ENCODE data around the gene ATXN7L2.

Gene ATXN7L2

DNA sequence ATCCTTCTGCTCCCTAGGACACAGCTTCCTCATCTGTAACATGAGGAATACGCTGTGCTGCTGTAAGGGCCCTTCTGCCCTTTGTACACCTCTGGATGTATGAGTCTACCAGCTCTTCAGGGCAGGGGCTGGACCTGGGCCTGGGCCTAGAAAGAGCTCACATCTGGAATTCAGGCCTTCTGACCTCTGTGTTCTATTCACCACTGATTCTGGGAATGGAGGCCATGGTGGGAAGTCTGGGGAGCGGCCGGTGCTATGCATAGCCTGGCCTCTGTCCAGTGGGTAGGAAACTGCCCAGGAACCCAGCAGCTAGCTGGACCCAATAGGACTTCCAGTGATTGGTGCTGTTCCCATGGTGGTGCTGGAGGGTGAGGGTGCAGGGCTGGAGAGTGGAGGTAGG, 45.0 kb downstream of the ATXN7L2 start:
- no peak for DNase-seq

DNA sequence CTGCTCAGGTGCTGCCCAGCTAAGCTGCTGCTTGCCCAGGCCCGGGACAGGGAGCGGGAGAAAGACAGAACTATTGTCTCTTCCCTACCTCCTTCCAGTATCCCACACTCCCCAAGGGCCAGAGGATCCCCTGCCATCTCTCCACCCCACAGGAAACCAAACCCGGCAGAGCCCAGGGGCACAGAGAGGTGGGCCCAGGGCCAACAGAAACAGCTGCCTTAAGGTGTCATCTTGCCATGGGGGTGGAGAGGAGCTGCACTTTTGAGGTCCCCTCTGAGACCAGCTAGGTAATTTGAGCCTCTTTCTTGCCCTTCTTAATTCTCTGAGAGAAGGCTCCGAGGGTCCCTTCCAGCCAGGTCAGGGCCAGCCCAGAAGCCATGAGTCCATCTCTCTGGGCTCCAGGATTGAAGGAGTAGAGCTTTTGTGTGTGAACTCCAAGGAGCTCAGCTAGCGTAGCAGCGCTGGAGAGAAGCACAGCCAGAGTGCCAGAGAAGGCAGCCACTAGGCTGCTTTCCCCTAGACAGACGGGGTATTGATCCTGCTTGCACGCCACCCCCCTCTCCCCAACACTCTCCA, 46.3 kb downstream of the ATXN7L2 start:
- DNase-seq = no peak

DNA sequence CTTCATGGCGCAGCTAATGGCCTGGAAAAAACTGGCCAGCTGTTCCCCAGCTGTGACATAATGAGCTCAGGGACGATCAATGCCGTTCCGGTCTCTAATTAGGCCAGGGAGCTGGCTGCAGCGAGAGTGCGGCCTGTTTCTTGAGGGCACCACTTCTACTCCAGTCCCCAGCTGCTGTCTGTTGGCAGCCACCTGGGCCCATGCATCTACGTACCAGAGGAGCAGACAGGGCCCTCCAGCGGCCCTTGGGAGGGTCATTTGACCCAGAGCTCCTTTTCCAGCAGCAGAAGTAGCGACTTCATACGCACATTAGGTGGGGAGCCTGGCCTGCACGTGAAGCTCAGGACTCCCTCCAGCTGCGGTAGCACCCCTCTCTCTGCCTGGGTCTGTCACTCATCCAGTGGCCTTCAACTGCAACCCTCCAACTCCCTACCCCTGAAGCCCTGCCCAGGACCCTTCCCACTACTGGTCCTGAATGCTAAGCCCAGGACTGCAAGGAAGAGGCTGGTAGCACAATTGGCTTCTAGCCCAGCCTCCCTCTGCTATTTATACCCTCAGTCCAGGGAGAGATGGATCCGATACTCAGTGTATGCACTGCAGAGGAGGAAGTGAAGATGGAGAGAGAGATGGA, 46.9 kb downstream of the ATXN7L2 start:
- no peak for DNase-seq

GRCh38 chr1:109531380-109531779, 47.7 kb downstream of the ATXN7L2 start:
- DNase-seq = no peak

DNA sequence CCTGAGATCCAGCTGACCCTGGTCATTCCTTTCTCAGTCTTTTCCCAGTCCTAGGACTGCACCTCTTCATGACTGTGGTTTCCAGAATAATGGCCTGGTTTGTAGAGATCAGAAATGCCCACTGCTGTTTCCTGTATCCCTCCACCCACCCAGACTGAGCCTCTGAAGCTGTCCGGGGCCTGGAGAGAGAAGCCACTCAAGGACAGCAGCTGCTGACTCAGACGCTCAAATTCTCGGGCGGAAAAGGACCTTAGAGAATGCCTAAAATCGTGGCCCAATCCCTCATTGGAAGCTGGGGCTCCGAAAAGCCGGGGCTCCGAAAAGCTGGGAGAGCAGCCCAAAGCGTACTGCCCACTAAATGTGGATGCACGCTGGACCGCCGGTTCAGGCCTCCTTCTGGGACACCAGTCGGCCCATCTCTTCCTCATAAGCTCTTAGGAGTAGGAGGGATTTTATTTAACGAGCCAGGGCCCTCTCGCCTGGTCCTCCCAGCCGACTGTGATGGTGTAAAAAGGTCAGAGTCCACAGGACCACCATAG, 48.2 kb downstream of the ATXN7L2 start:
- DNase-seq = no peak

DNA sequence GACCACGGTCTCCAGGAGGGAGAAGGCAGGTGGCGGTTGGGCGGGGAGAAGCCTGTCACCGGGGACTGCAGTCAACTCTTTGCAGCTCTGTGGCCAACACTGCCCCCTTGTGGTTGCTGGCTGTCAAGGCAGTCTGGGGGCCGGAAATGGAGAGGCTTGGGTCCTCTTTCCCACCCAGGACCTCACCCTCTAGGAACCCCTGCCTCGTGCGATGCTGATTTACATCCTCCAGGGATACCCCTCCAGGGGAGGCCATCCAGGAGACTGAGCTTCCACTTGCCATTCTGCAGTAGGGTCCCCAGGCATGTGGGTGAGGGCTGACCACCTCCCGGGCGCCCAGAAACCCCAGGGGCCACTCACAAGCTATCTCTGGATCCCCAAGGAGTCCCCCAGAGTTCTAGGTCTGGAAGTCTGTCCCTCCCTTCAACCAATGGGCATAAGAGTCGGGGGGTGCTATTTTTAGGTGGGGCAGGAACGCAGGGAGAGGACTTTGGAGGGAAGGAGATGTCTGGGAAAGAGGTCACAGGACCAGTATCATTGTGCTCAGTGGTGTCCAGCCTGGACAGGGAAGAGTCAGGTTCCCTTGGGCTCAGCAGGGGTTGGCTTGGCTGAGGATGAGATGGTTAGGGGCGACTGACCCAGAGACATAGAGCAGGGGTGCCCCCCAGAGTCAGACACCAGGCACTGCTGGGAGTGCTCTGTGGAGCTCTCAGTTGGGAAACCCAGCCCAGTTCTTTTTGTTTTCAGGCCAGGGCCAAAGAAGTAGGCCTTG, 48.8 kb downstream of the ATXN7L2 start:
- DNase-seq = peak; percentile 77

DNA sequence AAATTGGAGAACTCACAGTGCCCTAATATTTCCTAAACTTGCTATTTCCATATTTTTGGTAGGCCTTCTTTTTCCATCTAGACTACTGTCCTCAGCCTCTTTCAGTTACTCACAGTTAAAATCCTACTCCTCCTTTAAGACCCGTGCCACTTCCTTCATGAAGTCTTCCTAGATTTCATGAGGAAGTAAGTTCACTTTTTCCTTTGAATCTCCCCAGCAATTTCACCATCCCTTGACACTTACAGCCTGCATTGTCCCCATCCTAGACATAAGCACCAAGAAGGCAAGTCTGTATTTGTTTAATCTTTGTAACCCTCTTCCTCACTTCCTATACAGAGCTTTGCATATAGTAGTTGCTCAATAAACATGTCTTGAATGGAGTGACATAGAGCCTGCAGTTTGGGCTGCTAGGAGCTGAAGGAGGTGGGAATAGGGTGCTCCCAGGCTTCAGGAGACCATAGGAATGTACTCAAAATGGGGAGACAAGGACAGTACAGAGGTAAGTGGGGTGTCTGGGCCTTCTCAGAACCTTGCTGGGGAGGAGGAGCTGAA, 50.7 kb downstream of the ATXN7L2 start:
- no peak for DNase-seq

- DNase-seq = no peak
Measured at GRCh38 chr1:109535481-109535880, 51.8 kb downstream of the ATXN7L2 start.

DNA sequence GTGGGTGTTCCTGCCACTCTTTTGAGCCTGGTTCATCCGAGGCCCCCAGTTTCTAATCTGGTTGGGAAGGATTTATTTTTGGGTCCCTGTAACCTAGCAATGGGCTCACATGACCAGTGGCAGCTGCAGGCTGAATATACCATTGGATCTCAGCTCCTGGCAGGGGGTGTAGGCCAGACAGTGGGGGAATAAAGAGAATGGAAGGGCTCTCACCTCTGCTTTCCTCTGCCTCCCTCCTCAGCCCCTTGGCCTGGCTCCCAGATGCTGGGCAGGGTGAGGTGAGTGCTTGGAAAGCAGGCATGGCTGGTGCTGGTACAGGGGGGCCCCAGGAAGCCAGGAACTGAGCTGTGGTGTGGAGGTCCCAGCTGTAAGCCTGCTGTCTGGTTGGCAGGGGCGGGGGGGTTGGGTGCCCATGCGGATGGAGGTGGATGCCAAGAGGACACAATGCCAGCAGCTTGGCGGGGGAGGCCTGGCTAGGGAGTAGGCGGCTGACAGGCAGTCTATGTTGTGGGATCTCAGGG, 52.3 kb downstream of the ATXN7L2 start:
- no peak for DNase-seq

- DNase-seq = no peak
Measured at GRCh38 chr1:109537450-109538178, 53.9 kb downstream of the ATXN7L2 start.

- DNase-seq = no peak
Measured at GRCh38 chr1:109538827-109539555, 55.3 kb downstream of the ATXN7L2 start.

DNA sequence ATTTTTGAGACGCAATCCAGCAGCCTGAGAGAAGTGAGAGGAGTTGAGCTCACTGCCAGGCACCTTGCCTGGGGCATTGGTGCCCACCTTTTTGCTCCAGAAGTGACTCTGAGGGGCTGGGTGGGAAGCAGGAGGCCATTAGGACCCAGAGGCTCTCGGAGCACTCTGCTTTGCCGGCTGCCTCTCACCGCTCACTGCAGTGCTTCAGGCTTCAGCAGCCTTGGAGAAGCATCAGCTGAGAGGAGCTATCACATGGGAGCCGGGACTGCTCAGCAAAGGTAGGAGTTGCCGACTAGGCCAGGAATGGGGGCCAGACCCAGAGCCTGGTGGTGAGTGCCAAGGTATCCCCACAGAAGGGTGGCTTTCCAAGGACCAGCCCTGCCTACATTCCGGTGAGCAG, 56.0 kb downstream of the ATXN7L2 start, which contains the start of gene GPR61:
Gene GPR61 (plus strand): TSS at position 197 of the 400 bp plus-strand sequence. CDS start 3,151 bp downstream, outside the sequence.
- no peak for DNase-seq

GRCh38 chr1:109541102-109541501, 57.4 kb downstream of the ATXN7L2 start:
- no peak for DNase-seq
